Measurements from ENCODE around the gene RTEL1.

RTEL1 gene

DNA sequence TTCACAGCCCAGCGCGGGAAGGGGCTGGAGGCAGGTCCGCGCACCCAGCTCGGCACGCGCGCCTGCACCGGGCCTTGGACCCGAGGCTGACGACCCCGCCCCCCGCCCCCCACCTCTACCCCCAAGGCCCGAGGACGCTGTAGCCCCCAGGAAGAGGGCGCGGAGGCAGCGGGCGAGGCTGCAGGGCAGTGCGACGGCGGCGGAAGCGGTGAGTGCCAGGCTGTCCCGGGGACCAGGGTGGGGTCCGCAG lies 79.5 kb downstream of the RTEL1 start:
- no peak for ATAC-seq
- TF ChIP-seq ESRRG (CRISPR knock-in tag; IDR thresholded peaks at IDR 0.05), result no peak
- no peak for TF ChIP-seq ZFP30 (CRISPR knock-in tag; IDR thresholded peaks at IDR 0.05)
- no peak for TF ChIP-seq ISL1 (CRISPR knock-in tag; IDR thresholded peaks at IDR 0.05)
- TF ChIP-seq PPARA (CRISPR knock-in tag; IDR thresholded peaks at IDR 0.05; ENCODE audit: borderline replicate concordance), result no peak
- TF ChIP-seq CSDC2 (CRISPR knock-in tag; IDR thresholded peaks at IDR 0.05), result no peak
- TF ChIP-seq, protein P1, sequence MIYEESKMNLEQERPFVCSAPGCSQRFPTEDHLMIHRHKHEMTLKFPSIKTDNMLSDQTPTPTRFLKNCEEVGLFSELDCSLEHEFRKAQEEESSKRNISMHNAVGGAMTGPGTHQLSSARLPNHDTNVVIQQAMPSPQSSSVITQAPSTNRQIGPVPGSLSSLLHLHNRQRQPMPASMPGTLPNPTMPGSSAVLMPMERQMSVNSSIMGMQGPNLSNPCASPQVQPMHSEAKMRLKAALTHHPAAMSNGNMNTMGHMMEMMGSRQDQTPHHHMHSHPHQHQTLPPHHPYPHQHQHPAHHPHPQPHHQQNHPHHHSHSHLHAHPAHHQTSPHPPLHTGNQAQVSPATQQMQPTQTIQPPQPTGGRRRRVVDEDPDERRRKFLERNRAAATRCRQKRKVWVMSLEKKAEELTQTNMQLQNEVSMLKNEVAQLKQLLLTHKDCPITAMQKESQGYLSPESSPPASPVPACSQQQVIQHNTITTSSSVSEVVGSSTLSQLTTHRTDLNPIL (CRISPR knock-in tag; IDR thresholded peaks at IDR 0.05; ENCODE audit: low read depth), result no peak
- TF ChIP-seq, protein P2, sequence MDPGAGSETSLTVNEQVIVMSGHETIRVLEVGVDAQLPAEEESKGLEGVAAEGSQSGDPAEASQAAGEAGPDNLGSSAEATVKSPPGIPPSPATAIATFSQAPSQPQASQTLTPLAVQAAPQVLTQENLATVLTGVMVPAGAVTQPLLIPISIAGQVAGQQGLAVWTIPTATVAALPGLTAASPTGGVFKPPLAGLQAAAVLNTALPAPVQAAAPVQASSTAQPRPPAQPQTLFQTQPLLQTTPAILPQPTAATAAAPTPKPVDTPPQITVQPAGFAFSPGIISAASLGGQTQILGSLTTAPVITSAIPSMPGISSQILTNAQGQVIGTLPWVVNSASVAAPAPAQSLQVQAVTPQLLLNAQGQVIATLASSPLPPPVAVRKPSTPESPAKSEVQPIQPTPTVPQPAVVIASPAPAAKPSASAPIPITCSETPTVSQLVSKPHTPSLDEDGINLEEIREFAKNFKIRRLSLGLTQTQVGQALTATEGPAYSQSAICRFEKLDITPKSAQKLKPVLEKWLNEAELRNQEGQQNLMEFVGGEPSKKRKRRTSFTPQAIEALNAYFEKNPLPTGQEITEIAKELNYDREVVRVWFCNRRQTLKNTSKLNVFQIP (CRISPR knock-in tag; IDR thresholded peaks at IDR 0.05; ENCODE audit: borderline replicate concordance, low read depth), result no peak

DNA sequence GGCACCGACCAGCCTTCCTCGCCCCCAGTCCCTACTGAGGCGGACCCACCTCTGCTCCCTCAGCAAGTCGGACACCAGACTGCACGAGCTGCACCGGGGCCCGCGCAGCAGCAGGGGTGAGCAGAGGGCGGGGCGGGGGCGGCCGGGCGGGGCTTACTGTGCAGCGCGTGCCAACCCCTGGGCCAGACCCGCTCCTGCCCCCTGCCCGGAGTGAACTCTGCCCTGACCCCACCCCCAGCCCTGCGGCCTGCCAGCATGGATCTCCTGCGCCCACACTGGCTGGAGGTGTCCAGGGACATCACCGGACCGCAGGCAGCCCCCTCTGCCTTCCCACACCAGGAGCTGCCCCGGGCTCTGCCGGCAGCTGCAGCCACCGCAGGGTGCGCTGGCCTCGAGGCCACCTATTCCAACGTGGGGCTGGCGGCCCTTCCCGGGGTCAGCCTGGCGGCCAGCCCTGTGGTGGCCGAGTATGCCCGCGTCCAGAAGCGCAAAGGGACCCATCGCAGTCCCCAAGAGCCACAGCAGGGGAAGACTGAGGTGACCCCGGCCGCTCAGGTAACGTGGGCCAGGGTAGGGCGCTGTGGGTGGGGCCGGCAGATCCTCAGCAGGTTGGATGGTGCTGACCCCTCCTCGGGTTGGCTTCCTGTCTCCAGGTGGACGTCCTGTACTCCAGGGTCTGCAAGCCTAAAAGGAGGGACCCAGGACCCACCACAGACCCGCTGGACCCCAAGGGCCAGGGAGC lies 80.0 kb downstream of the RTEL1 start:
- no peak for ATAC-seq
- TF ChIP-seq, protein P1 (CRISPR knock-in tag; IDR thresholded peaks at IDR 0.05; ENCODE audit: low read depth), result no peak
- TF ChIP-seq ARNTL (CRISPR knock-in tag; IDR thresholded peaks at IDR 0.05; ENCODE audit: borderline replicate concordance, low read depth) (no peak), GLIS3 (CRISPR knock-in tag; IDR thresholded peaks at IDR 0.05) (no peak), PPARA (CRISPR knock-in tag; IDR thresholded peaks at IDR 0.05; ENCODE audit: borderline replicate concordance) (no peak), TOX (CRISPR knock-in tag; IDR thresholded peaks at IDR 0.05; ENCODE audit: borderline replicate concordance) (no peak), ZFP30 (CRISPR knock-in tag; IDR thresholded peaks at IDR 0.05) (no peak), ZC3H10 (CRISPR knock-in tag; IDR thresholded peaks at IDR 0.05) (no peak), ZNF70 (CRISPR knock-in tag; IDR thresholded peaks at IDR 0.05) (no peak), TCF4 (CRISPR knock-in tag; IDR thresholded peaks at IDR 0.05; ENCODE audit: borderline replicate concordance) (no peak), ESRRG (CRISPR knock-in tag; IDR thresholded peaks at IDR 0.05) (no peak), RARB (CRISPR knock-in tag; IDR thresholded peaks at IDR 0.05) (no peak), ZFP3 (CRISPR knock-in tag; IDR thresholded peaks at IDR 0.05) (no peak), ZNF8 (CRISPR knock-in tag; IDR thresholded peaks at IDR 0.05) (no peak)
- TF ChIP-seq, protein P3, sequence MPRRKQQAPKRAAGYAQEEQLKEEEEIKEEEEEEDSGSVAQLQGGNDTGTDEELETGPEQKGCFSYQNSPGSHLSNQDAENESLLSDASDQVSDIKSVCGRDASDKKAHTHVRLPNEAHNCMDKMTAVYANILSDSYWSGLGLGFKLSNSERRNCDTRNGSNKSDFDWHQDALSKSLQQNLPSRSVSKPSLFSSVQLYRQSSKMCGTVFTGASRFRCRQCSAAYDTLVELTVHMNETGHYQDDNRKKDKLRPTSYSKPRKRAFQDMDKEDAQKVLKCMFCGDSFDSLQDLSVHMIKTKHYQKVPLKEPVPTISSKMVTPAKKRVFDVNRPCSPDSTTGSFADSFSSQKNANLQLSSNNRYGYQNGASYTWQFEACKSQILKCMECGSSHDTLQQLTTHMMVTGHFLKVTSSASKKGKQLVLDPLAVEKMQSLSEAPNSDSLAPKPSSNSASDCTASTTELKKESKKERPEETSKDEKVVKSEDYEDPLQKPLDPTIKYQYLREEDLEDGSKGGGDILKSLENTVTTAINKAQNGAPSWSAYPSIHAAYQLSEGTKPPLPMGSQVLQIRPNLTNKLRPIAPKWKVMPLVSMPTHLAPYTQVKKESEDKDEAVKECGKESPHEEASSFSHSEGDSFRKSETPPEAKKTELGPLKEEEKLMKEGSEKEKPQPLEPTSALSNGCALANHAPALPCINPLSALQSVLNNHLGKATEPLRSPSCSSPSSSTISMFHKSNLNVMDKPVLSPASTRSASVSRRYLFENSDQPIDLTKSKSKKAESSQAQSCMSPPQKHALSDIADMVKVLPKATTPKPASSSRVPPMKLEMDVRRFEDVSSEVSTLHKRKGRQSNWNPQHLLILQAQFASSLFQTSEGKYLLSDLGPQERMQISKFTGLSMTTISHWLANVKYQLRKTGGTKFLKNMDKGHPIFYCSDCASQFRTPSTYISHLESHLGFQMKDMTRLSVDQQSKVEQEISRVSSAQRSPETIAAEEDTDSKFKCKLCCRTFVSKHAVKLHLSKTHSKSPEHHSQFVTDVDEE (CRISPR knock-in tag; IDR thresholded peaks at IDR 0.05), result no peak
- TF ChIP-seq, protein P4, sequence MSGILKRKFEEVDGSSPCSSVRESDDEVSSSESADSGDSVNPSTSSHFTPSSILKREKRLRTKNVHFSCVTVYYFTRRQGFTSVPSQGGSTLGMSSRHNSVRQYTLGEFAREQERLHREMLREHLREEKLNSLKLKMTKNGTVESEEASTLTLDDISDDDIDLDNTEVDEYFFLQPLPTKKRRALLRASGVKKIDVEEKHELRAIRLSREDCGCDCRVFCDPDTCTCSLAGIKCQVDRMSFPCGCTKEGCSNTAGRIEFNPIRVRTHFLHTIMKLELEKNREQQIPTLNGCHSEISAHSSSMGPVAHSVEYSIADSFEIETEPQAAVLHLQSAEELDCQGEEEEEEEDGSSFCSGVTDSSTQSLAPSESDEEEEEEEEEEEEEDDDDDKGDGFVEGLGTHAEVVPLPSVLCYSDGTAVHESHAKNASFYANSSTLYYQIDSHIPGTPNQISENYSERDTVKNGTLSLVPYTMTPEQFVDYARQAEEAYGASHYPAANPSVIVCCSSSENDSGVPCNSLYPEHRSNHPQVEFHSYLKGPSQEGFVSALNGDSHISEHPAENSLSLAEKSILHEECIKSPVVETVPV (CRISPR knock-in tag; IDR thresholded peaks at IDR 0.05), result no peak

DNA sequence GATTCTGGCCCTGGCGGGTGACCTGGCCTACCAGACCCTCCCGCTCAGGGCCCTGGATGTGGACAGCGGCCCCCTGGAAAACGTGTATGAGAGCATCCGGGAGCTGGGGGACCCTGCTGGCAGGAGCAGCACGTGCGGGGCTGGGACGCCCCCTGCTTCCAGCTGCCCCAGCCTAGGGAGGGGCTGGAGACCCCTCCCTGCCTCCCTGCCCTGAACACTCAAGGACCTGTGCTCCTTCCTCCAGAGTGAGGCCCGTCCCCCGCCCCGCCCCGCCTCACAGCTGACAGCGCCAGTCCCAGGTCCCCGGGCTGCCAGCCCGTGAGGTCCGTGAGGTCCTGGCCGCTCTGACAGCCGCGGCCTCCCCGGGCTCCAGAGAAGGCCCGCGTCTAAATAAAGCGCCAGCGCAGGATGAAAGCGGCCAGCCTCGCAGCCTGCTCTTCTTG lies 80.6 kb downstream of the RTEL1 start:
- ATAC-seq, result no peak

More for the DNA sequence above, 80.6 kb downstream of the RTEL1 start:
- no peak for TF ChIP-seq CSDC2 (CRISPR knock-in tag; IDR thresholded peaks at IDR 0.05)
- TF ChIP-seq ESRRG (CRISPR knock-in tag; IDR thresholded peaks at IDR 0.05), result no peak
- no peak for TF ChIP-seq PPARA (CRISPR knock-in tag; IDR thresholded peaks at IDR 0.05; ENCODE audit: borderline replicate concordance)
- TF ChIP-seq, protein P4 (CRISPR knock-in tag; IDR thresholded peaks at IDR 0.05), result no peak
- TF ChIP-seq, protein P5, sequence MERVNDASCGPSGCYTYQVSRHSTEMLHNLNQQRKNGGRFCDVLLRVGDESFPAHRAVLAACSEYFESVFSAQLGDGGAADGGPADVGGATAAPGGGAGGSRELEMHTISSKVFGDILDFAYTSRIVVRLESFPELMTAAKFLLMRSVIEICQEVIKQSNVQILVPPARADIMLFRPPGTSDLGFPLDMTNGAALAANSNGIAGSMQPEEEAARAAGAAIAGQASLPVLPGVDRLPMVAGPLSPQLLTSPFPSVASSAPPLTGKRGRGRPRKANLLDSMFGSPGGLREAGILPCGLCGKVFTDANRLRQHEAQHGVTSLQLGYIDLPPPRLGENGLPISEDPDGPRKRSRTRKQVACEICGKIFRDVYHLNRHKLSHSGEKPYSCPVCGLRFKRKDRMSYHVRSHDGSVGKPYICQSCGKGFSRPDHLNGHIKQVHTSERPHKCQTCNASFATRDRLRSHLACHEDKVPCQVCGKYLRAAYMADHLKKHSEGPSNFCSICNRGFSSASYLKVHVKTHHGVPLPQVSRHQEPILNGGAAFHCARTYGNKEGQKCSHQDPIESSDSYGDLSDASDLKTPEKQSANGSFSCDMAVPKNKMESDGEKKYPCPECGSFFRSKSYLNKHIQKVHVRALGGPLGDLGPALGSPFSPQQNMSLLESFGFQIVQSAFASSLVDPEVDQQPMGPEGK (CRISPR knock-in tag; IDR thresholded peaks at IDR 0.05; ENCODE audit: borderline replicate concordance), result no peak
- no peak for TF ChIP-seq ZNF70 (CRISPR knock-in tag; IDR thresholded peaks at IDR 0.05)
- no peak for TF ChIP-seq TCF4 (CRISPR knock-in tag; IDR thresholded peaks at IDR 0.05; ENCODE audit: borderline replicate concordance)
- TF ChIP-seq OSR1 (CRISPR knock-in tag; IDR thresholded peaks at IDR 0.05), result no peak

All from SK-N-SH treated with all-trans-retinoic acid at 6 μM for 48 hours (cell line).